Epithelial cell of proximal tubule (primary cell): ENCODE measurements around the gene CHPT1. TPM values are rescaled to one million over a fixed set of nuclear protein-coding genes. Genes with fewer than 3 reads are reported as not detected.

Source experiments
- DNase-seq: peaks from one replicate; pipeline ENCODE4 v3.0.0-alpha.2; 2011; ENCODE audit warnings: low read depth
- H3K4me3 ChIP-seq: 2 replicates; pipeline ENCODE4 v1.5.1; 2011; ENCODE audit warnings: low read depth, mild to moderate bottlenecking, low read length
- CTCF ChIP-seq: conservative IDR thresholded peaks from 2 replicates; pipeline ENCODE4 v1.5.1; 2012; ENCODE audit warnings: low read depth, mild to moderate bottlenecking, low read length
- total RNA-seq: library from RNA; depleted of rRNA; stranded (reverse); fragments of >200 nt; gene quantifications from 2 replicates; pipeline ENCODE4 v1.2.3, GENCODE V29; 2015

The CHPT1 gene
- total RNA-seq, 1 donor from 2014 or later, result 17.6 TPM

GRCh38 chr12:101777485-101777884 is 80.0 kb downstream of the CHPT1 start:
- DNase-seq, result no peak
- no peak for TF ChIP-seq CTCF
- no peak overlapping the region for H3K4me3 ChIP-seq

GRCh38 chr12:101777978-101778377 is 80.5 kb downstream of the CHPT1 start:
- DNase-seq, result no peak
- H3K4me3 ChIP-seq, result no peak overlapping the region
- TF ChIP-seq CTCF, result no peak

Other genes starting within 250 kb of the CHPT1 start
- gene SPIC, start 222.3 kb upstream of the CHPT1 start, total RNA-seq, result not detected in 2 replicates
- not detected in 2 replicates for gene MYBPC1, start 102.7 kb upstream of the CHPT1 start, total RNA-seq
- under 0.01 TPM in 1 of 2 replicates, not detected in the other for gene SYCP3, start 41.8 kb downstream of the CHPT1 start, total RNA-seq
- gene GNPTAB, start 133.3 kb downstream of the CHPT1 start, total RNA-seq, result 15.2 and 24.7 TPM in 2 replicates
- 16.1 and 21.5 TPM in 2 replicates for gene DRAM1, start 179.9 kb downstream of the CHPT1 start, total RNA-seq